Esophagus muscularis mucosa (tissue), 4 donors: ENCODE measurements around the gene ZC3H7B. TPM values are rescaled to one million over a fixed set of nuclear protein-coding genes. Genes with fewer than 3 reads are reported as not detected.
A peak's percentile ranks its signal among the peaks of the same experiment; 100 is the strongest.

ENCODE experiments used
- DNase-seq: peaks from one replicate; pipeline ENCODE4 v3.0.0-alpha.2; 2017; ENCODE audit errors: extremely low spot score
- H3K27ac ChIP-seq, 4 donors: fragments of 200-600 bp; sonication (generic); replicated peaks in 1 of 4; 1 replicate in 3 of 4; 2 replicates in 1 of 4; pipeline ENCODE4 v1.5.1; 2016 to 2019; ENCODE audit warnings: mild to moderate bottlenecking in 1 of 4
- H3K27me3 ChIP-seq, 4 donors: fragments of 200-600 bp; sonication (generic); one replicate each; pipeline versions ENCODE4 v1.5.1 to v1.6.0; 2016 to 2019
- H3K36me3 ChIP-seq, 4 donors: fragments of 200-600 bp; sonication (generic); one replicate each; pipeline ENCODE4 v1.5.1; 2016 to 2019
- H3K4me1 ChIP-seq, 4 donors: fragments of 200-600 bp; sonication (generic); one replicate each; pipeline ENCODE4 v1.5.1; 2016 to 2019
- H3K4me3 ChIP-seq, 4 donors: fragments of 200-600 bp; sonication (generic); 1 replicate in 2 of 4; 2 replicates in 2 of 4; pipeline ENCODE4 v1.5.1; 2016 to 2019; ENCODE audit warnings: mild to moderate bottlenecking in 4 of 4, moderate library complexity in 1 of 4
- H3K9me3 ChIP-seq, 4 donors: fragments of 200-600 bp; sonication (generic); 1 replicate in 3 of 4; 2 replicates in 1 of 4; pipeline ENCODE4 v1.5.1; 2016 to 2019
- EP300 ChIP-seq: sonication (generic); formaldehyde crosslinking; IDR thresholded peaks from one replicate; pipeline ENCODE4 v1.6.1; 2017; ENCODE audit warnings: antibody characterized with exemption
- POLR2A ChIP-seq: fragments of 450-650 bp; IDR thresholded peaks from one replicate; pipeline ENCODE4 v1.6.1; 2017; ENCODE audit warnings: antibody characterized with exemption, moderate library complexity, mild to moderate bottlenecking, low read depth
- POLR2AphosphoS5 ChIP-seq, 2 donors: sonication (generic); formaldehyde crosslinking; IDR thresholded peaks; one replicate each; pipeline ENCODE4 v1.6.1; 2017; ENCODE audit warnings: antibody characterized with exemption in 2 of 2
- WGBS: methylation state at CpG from one replicate; pipeline ENCODE4 v1.1.5; 2018; 5-methylcytosine and 5-hydroxymethylcytosine counted together
- intact Hi-C: fragments of 100-400 bp; cut with DNase I; formaldehyde crosslinking; loops from one replicate; pipeline ENCODE4 v1.15.1; 2023
- total RNA-seq, 4 donors: library from RNA; depleted of rRNA; stranded (reverse); fragments of >200 nt; gene quantifications; one replicate each; pipeline versions ENCODE4 v1.1.0 to v1.2.1, GENCODE V29; 2016
- TF ChIP-seq, protein P1 (sequence below), 3 experiments: fragments of 200-600 bp in 2 of 3; fragments of 450-650 bp in 1 of 3; sonication (generic) in 2 of 3; IDR thresholded peaks; one replicate each; pipeline ENCODE4 v1.5.1; 2017 to 2019; ENCODE audit warnings: antibody characterized with exemption in 3 of 3, mild to moderate bottlenecking in 2 of 3, moderate library complexity in 1 of 3

Gene ZC3H7B
- total RNA-seq, 4 donors from 2014 or later = 39.9 to 72.2 (median 54.3) TPM

DNA sequence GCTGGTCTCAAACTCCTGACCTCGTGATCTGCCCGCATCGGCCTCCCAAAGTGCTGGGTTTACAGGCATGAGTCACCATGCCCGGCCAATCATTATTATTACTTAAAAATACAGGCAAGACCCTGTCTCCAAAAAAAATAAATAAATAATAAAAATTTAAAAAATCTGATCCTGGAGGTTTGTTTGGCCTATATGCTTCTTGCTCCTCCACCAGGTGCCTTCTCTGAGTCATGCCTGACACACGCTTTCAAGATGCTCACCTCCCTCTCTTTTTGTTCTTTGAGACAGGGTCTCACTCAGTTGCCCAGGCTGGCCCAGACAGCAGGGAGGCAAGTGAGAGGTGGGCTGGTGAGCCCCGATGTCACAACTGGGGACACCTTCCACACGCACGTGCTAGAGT, 13.5 kb downstream of the ZC3H7B start:
- H3K4me3 ChIP-seq = no peak overlapping the region
- DNase-seq = no peak
- H3K9me3 ChIP-seq = no peaks in the 10 kb centered on the region
- intact Hi-C loops = no loop called here
- peaks cover 0 to 4% (median 0%) of the 10 kb centered on the region in 4 donors for H3K4me1 ChIP-seq
- H3K36me3 ChIP-seq = peaks cover 0 to 11% (median 5%) of the 10 kb centered on the region in 4 donors
- H3K27me3 ChIP-seq = no peaks in the 10 kb centered on the region
- H3K27ac ChIP-seq = no peak overlapping the region
- WGBS = 95% methylated on average over 8 of the region's 8 CpGs
- TF ChIP-seq, protein P1, sequence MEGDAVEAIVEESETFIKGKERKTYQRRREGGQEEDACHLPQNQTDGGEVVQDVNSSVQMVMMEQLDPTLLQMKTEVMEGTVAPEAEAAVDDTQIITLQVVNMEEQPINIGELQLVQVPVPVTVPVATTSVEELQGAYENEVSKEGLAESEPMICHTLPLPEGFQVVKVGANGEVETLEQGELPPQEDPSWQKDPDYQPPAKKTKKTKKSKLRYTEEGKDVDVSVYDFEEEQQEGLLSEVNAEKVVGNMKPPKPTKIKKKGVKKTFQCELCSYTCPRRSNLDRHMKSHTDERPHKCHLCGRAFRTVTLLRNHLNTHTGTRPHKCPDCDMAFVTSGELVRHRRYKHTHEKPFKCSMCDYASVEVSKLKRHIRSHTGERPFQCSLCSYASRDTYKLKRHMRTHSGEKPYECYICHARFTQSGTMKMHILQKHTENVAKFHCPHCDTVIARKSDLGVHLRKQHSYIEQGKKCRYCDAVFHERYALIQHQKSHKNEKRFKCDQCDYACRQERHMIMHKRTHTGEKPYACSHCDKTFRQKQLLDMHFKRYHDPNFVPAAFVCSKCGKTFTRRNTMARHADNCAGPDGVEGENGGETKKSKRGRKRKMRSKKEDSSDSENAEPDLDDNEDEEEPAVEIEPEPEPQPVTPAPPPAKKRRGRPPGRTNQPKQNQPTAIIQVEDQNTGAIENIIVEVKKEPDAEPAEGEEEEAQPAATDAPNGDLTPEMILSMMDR (IDR thresholded peaks at IDR 0.05) = no peak
- TF ChIP-seq POLR2A (no peak), EP300 (no peak), POLR2AphosphoS5 (IDR thresholded peaks at IDR 0.05) (no peak)

- Histone ChIP-seq H3K27ac (no peak overlapping the region), H3K27me3 (no peaks in the 10 kb centered on the region), H3K4me3 (no peak overlapping the region), H3K4me1 (peaks cover 0 to 4% (median 0%) of the 10 kb centered on the region in 4 donors), H3K36me3 (peaks cover 0 to 15% (median 9%) of the 10 kb centered on the region in 4 donors), H3K9me3 (no peaks in the 10 kb centered on the region)
- intact Hi-C loops = no loop called here
- no peak for DNase-seq
- TF ChIP-seq POLR2AphosphoS5 (IDR thresholded peaks at IDR 0.05) = no peak
- TF ChIP-seq POLR2A = no peak
- no peak for TF ChIP-seq EP300
- 82% methylated on average over 1 of the region's 1 CpG for WGBS
Measured at GRCh38 chr22:41315586-41315985, 14.3 kb downstream of the ZC3H7B start.

DNA sequence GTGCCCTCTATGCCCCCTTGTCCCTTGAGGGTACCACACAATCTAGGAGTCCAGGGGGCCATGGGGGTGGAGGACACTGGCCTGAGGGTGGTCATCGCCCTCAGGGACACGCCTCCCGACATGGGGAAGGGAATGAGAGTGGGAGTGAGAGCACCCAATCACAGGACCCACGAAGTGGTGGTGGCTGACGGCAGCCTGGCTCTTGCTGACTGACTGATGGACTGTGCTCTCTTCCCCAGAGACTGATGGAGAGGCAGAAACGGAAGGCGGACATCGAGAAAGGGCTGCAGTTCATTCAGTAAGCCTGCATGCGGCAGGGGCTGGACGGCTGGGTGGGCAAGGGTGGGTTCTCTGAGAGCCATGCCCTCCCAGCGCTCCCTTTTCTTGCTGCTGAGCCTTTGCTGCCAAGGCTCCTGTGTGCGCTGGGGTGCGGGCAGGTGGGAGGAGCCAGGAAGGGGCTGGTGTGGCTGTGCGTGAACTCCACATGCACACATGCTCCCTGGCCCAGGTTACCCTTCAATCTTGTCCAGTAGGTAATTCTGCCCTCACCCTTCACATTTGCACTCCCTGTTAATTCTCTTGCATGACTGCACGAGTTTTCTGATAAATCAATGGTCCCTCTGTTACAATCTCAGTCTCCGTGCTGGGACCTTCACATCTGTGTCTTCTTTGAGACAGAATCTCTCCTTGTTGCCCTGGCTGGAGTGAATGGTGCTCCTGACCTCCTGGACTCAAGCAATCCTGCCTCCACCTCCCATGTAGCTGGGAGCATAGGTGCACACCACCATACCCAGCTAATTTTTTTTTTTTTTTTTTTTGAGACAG, 19.3 kb downstream of the ZC3H7B start:
- no peak overlapping the region for H3K27ac ChIP-seq
- intact Hi-C loops = no loop called here
- H3K36me3 ChIP-seq = peaks cover 27 to 62% (median 51%) of the 10 kb centered on the region in 4 donors

DNA sequence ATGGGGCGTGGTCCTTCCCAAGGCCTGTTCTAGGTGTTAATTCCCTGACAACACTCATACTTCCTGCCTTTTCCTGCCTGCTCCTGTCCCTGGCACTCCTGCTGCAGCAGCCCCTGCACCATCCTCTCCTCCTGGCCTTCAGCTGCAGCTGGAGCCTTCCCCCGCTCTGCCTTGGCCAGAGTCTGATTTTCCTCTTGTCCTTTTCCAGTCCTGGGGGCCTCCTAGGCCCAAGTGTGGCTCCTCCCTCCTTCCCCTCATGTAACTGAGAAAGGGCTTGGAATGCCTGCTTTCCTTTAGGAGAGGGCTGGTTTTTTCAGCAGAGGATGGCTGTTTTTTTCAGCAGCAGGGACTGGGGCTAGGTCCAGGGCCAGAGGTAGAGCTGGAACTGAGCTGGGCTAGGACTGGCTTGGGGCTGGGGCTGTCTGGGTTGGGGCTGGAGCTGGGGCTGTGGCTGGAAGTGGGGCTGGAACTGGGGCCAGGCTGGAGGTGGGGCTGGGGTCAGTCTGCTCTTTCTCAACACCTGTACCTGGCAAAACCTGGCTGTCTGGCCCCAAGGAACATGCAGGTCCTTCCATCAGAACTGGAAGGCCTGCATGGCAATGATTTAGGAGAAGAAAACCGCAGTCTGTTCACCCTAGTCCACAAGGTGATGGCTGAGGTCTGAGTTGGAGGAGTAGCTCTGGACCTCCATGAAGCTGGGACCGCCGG, 23.6 kb downstream of the ZC3H7B start:
- H3K27me3 ChIP-seq = no peaks in the 10 kb centered on the region
- H3K4me3 ChIP-seq = no peak overlapping the region
- TF ChIP-seq POLR2AphosphoS5 (IDR thresholded peaks at IDR 0.05) = no peak
- TF ChIP-seq POLR2A = no peak
- TF ChIP-seq EP300 = no peak
- TF ChIP-seq, protein P1 (IDR thresholded peaks at IDR 0.05) = no peak
- H3K36me3 ChIP-seq = peaks cover 60 to 94% (median 88%) of the 10 kb centered on the region in 4 donors
- peaks cover 0 to 10% (median 5%) of the 10 kb centered on the region in 4 donors for H3K4me1 ChIP-seq
- no peaks in the 10 kb centered on the region for H3K9me3 ChIP-seq
- 85% methylated on average over 5 of the region's 5 CpGs for WGBS
- intact Hi-C loops = no loop called here
- no peak overlapping the region for H3K27ac ChIP-seq
- DNase-seq = no peak

More for the DNA sequence above, 19.3 kb downstream of the ZC3H7B start:
- DNase-seq = no peak
- Histone ChIP-seq H3K4me1 (peaks cover 0 to 12% (median 5%) of the 10 kb centered on the region in 4 donors), H3K9me3 (no peaks in the 10 kb centered on the region), H3K4me3 (no peak overlapping the region), H3K27me3 (no peaks in the 10 kb centered on the region)
- no peak for TF ChIP-seq EP300
- no peak for TF ChIP-seq POLR2AphosphoS5 (IDR thresholded peaks at IDR 0.05)
- TF ChIP-seq, protein P1 (IDR thresholded peaks at IDR 0.05) = no peak
- TF ChIP-seq POLR2A = no peak
- 93% methylated on average over 16 of the region's 16 CpGs for WGBS

GRCh38 chr22:41327124-41327523, 25.8 kb downstream of the ZC3H7B start:
- Histone ChIP-seq H3K27ac (no peak overlapping the region), H3K27me3 (no peaks in the 10 kb centered on the region), H3K4me1 (peaks cover 0 to 10% (median 5%) of the 10 kb centered on the region in 4 donors), H3K36me3 (peaks cover 59 to 99% (median 93%) of the 10 kb centered on the region in 4 donors), H3K9me3 (no peaks in the 10 kb centered on the region), H3K4me3 (no peak overlapping the region)
- 75% methylated on average over 14 of the region's 16 CpGs for WGBS
- intact Hi-C loops = no loop called here
- no peak for DNase-seq
- TF ChIP-seq, protein P1 (IDR thresholded peaks at IDR 0.05) = no peak
- TF ChIP-seq POLR2AphosphoS5 (IDR thresholded peaks at IDR 0.05) = peak in 1 of 2 donors; percentile 25
- TF ChIP-seq EP300 = no peak
